NCI-H345 treated with DMSO at 0.1 percent for 48 hours (cell line): ENCODE measurements around the gene EBNA1BP2.

Experiments used
- DNase-seq: peaks from one replicate; lab custom pipeline; 2025; ENCODE audit not compliant: unreplicated experiment; lab: John Stamatoyannopoulos, UW

EBNA1BP2 gene

GRCh38 chr1:43121256-43121900 is 50.7 kb downstream of the EBNA1BP2 start:
- DNase-seq: peak; percentile 30

GRCh38 chr1:43119928-43120586 is 52.0 kb downstream of the EBNA1BP2 start:
- DNase-seq: peak; percentile 45
